Endometrium (tissue), 2 donors: ENCODE measurements around the gene SPDYE16.
"Not testable (repeated sequence)": the region's sequence is repeated elsewhere in the genome, so short reads cannot be mapped to it uniquely, and the experiment has no call there.

ENCODE experiments used
- FAIRE-seq: peaks from 2 replicates; lab custom pipeline; 2012; peaks lifted over from hg19 to GRCh38; lab: Jason Lieb, UNC
- donor health status: control.
- donor health status: control.

SPDYE16 gene

DNA sequence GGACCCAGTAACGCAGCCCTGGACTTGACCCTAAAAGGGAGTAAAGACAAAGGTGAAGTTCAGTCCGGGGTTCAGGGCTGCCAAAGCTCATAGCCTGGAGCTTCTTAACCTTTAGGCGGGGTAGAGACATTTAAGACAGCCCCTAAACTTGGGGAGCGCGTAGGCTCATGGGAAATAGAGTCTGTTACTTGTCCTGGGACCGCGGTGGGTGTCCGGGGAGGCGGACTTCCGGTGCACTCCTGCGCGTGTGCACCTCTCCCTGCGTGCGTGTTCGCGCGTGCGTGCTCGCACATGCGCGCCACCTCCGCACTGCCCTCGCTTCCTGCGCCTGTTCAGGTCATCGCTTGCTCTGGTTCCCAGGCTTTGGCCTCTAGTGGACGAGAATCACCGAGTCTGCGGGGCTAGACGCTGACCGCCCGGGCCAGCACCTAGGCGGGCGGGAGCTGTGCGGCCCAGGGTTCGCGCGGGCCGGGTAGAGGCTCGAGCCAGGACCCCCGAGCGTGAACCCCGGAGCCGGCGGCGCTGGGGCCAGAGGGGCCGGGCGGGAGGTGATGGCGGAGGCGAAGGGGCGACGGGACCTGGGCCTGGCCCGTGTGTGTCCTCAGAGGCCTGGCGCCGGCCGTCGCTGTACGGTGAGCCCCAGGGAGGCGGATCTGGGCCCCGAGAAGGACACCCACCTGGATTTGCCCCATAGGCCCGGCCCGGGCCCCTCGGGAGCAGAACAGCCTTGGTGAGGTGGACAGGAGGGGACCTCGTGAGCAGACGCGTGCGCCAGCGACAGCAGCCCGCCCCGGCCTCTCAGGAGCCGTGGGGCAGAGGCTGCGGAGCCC lies 6.1 kb upstream of the SPDYE16 start:
- FAIRE-seq: not testable (repeated sequence)

DNA sequence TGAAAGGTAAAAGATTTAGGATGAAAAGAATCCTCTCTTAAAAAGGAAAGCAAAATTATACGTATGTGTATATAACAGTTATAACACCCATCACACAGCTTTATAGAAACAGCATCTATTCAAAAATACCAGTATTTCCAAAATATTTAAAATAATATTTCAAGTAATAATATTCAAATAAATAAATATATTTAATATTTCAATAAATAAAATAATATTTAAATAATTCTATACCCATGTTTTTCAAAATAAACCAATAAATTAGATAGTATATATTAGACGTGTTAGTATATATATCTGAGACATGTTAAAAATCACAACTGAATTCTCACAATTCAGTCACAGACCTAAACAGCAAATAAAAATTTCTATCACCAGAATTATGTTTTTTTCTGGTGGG lies 11.5 kb downstream of the SPDYE16 start:
- not testable (repeated sequence) for FAIRE-seq

DNA sequence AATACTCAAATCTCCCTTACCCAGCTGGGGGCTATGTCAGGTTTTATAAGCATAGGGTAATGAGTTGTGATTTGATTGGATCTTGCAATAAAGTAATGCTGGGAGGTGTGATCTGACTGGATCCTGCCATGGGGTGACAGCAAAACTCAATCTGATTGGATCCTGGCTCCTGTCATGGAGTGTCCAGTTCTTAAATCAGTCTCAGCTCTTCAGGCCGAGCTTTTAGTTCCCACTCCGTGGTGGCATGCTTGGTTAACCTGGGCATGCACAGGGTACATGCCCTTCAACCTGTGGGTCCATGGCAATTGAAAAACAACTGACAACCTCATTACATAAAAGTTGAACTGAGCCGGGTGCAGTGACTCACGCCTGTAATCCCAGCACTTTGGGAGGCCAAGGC lies 16.9 kb downstream of the SPDYE16 start:
- FAIRE-seq: not testable (repeated sequence)

DNA sequence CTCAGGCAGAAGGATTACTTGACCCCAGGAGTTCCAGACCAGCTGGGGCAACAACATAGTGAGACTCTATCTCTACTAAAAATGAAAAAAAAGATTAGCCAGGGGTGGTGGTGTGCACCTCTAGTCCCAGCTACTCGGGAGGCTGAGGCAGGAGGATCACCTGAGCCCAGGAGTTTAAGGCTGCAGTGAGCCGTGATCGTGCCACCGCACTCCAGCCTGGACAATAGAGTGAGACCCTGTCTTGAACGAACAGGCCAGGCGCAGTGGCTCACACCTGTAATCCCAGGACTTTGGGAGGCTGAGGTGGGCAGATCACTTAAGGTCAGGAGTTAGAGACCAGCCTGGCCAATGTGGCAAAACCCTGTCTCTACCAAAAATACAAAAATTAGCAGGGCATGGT lies 26.2 kb downstream of the SPDYE16 start:
- FAIRE-seq: not testable (repeated sequence)

DNA sequence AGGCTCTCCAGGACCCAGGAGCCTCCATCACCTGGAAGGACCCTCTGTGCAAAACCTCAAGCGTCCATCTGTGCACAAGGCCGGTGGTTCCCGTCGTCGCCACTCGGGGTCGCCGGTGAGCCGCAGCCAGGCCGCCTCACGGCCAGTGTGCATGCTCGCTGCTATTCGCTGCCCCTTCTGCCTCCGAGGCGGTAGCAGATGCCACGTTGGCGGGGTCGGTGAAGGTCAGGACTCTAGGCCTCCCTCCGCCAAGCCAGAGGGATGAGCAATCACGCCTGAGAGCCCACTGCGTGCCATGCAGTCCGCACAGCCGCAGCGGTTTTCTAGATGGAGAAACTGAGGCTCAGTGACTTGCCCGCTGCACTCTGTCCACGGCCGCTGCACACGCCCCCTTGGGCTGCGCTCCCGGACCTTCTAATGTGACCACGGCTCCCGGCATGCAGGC lies 27.1 kb downstream of the SPDYE16 start:
- no peak for FAIRE-seq

DNA sequence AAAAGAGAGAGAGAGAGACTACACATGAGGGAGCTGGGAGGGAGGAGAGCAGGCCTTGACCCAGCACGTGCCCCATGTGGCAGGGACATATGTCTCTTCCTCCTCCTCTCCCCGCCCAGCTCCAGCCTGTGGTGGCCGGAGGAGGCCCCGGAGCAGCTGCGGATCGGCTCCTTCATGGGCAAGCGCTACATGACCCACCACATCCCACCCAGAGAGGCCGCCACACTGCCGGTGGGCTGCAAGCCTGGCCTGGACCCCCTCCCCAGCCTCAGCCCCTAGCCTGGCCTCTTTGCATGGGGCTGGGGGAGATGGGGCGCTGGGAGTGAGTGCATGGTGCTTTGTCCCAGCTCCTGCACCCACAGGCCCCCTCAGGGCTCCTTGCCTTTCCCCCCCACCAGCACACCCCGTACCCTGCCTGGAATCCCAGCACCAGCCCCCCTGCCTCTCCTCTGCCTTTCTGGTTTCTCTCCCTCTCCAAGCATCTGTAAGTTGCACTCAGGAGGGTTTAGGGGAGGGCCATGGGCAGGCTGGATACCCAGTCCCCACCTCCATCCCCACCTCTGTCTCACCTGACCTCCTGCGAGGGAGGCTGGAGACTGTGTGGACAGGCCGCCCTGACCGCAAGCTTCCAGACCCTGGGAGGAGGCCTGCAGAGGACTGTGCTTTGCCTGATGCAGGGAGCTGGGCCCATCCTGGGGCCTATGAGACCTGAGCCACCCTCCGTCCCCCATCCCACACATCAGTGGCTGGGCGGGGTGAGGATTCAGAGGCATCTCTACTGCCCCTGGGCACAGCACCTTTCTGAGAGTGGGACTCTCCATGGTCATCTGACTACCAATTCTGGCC lies 27.9 kb downstream of the SPDYE16 start:
- FAIRE-seq: no peak

DNA sequence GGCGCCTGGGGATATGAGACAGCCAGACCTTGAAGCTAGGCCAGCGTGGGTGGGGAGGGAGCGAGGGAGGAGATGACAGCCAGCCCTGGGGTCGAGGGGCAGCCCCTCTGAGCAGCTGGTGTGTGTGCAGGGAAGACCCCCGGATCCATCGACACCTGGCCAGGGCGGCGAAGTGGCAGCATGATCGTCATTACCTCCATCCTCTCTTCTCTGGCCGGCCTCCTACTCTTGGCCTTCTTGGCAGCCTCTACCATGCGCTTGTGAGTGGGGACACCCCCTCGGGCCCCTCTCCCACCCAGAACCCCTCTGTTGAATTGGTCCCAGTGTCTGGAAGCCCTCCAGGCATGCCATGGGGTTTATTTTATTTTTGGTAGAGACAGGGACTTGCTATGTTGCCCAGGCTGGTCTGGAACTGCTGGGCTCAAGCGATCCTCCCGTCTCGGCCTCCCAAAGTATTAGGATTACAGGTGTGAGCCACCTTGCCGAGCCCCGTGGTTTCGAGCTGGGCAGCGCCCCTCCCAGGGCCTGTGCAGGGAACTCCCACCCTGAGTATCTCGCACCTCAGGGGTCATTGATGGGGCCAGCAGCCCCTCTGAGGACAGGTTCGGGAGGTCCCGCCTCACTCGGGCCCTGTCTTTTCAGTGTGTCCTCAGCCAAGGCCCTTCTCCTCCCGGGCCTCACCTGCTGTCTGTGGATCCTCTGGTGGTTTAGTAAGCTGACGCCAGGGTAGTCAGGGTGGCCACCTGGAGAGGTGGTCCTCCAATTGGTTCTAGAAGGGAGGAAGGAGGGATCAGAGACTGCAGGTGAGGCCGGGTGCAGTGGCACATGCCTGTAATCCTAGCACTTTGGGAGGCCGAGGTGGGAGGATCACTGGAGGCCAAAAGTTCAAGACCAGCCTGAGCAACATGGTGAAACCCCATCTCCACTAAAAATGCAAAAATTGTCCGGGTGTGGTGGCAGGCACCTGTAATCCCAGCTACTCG lies 29.0 kb downstream of the SPDYE16 start:
- no peak for FAIRE-seq

DNA sequence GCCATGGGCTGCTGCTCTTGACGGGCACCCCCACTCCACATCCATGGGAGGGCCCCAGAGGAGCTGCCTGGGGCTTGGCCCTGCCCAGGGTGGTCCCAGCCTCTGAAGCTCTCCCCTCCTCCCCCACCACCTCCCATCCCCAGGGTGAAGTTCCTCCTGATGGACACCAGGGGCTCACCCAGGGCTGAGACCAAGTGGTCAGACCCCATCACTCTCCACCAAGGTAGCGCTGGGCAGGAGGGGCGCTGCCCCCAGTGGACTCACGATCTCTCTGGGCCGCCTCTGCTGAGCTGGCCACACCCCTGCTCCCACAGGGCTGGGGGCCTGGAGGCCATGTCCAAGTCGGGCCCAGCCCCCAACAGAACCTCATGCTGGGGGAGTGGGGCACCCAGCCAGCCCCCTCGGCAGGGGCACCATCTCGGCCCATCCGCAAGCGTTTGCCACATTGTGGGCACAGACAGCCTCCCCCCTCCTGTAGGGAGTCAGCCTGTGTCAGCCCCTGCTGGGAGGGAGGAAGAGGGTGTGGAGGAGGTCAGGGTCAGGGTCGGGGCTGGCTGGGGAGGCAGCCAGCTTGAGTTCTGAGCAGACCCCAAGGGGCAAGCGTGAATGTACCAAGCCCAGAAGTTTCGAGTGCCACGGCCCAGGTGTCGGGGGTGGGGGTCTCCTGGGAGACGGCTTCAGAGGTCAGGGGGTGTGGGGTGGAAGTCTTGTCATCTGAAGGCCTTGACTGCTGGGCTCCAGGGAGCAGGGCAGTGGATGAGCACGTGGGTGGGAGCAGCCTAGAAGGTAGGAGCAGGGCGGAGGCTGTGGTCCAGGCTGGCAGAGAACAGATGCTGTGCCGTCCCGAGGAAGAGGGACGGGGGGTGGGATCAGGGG lies 29.9 kb downstream of the SPDYE16 start:
- no peak for FAIRE-seq

DNA sequence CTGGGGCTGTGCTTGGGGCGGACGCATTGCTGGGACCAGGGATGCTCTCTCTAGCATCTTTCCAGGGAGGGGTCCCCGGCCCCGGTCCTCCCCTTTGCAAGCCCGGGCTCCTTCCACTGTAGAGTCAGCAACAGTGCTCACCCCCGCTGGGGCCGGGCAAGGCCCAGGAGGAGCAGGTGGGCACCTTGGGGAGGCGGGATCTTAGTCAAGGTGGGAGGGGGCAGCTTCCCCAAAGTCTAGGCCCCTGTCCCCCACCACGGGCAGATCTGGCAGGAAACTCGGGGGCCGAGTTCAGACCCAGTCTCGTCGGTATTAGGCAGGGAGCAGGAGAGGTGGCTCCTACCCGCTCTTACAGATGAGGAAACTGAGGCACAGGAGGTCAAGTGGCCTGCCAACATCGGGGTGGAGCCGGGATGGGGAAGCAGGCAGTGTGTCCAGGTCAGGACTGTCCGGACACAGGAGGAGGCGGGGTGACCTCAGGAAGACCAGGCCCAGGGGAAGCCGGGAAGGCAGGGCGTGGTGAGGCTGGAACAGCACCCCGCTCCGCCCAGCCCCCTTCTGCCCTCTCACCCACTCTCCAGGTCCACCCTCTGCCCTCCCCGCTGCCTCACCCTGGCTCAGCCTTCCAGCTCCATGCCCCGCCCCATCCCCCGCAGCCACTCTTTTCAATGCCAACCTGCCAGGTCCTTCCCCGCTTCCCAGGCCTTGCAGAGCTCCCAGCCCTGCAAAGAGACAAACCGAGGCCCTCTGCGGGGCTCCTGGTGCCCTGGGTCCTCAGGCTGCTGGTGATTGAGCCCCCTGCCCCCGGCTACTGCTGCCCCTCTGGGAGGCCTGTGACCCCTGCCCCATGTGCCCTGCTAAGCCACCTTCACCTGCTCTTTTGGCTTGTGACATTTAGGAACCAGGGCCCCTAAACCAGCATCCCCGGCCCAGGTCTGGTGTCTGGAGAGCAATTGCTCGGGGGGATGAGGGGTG lies 30.9 kb downstream of the SPDYE16 start:
- not testable (repeated sequence) for FAIRE-seq

DNA sequence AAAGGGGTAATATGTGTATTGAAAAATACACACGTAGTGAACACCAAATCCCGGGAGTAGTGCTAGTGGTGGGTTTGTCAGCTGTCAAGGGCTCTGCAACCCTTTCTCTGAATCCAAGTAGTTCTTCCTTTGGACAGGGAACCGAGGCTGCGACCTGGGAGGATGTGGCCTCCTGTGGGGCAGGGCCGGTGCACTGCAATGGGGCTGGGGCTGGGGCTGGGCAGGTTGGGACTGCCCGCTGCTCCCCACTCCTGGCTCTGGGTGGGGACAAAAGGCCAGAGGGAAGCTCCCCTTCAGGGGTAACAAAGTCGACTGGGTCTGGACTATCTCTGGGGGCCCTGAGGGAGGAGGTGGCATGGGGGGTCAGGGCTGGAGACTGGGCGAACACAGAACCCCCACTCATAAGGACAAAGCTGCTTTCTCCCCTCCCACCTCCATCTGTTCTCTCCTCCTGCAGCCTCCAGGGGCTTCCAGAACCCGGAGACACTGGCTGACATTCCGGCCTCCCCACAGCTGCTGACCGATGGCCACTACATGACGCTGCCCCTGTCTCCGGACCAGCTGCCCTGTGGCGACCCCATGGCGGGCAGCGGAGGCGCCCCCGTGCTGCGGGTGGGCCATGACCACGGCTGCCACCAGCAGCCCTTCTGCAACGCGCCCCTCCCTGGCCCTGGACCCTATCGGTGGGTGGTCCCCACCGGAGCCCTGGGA lies 31.7 kb downstream of the SPDYE16 start:
- not testable (repeated sequence) for FAIRE-seq

DNA sequence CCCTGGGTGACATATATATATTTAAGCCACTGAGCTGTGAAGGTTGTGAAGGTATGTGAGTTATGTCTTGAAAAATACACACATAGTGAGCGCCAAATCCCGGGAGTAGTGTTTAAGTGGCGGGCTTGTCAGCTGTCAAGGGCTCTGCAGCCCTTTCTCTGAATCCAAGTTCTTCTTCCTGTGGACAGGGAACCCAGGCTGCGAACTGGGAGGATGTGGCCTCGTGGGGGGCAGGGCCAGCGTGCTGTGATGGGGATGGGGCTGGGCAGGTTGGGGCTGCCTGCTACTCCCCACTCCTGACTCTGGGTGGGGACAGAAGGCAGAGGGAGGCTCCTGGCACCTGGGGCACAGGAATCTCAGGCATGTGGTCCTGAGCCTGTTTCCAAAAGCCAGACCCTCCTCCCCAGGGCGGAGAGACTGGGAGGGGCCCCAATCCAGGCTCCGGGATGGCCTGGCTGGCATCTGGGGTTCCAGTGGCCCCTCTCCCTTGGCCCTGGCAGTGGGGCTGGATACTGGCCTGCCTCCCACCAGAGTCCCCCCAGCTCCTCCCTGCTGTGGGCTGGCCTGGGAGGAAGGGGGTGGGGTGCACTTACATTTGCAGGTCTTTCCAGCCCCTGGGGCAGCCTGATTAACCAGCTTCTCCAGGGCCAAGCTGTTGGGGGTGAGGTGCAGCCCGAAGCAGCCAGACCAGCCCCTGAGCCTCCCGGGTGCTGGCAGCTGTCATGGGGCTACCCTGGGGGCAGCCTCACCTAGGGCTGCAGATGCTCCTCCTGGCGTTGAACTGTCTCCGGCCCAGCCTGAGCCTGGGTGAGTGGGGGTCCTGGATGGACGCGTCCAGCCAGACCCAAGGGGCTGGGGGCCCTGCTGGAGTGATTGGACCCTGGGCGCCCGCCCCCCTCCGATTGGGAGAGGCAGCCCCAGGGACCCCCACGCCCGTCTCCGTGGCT lies 32.9 kb downstream of the SPDYE16 start, which contains the start of gene UPK3B:
UPK3B (plus strand) TSS at position 622 of the 947 bp plus-strand sequence; CDS start at position 723, 101 bp downstream.
- no peak for FAIRE-seq

DNA sequence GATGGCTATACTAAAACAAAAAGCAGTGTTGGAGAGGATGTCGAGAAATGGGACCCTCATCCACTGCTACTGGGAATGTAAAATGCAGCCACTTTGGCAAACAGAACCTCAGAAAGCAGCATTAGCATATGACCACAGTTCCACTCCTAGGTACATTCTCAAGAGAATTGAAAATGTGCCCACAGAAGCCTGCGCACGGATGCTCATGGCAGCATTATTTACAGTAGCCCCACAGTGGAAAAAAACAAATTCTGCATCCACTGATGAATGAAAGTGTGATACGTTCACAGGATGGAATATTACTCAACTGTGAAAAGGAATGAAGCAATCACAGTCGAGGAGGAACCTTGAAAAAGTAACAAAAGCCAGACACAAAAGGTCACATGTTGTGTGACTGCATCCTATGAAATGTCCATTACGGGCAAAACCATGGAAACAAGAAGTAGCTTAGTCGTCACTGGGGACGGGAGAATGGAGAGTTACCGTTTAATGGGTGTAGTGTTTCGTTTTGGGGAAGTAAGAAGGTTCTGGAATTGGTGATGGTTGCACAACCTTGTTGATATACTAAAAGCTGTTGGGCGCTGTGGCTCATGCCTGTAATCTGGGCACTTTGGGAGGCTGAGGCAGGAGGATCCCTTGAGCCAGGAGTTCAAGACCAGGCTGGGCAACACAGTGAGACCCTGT lies 35.2 kb downstream of the SPDYE16 start:
- FAIRE-seq: no peak

DNA sequence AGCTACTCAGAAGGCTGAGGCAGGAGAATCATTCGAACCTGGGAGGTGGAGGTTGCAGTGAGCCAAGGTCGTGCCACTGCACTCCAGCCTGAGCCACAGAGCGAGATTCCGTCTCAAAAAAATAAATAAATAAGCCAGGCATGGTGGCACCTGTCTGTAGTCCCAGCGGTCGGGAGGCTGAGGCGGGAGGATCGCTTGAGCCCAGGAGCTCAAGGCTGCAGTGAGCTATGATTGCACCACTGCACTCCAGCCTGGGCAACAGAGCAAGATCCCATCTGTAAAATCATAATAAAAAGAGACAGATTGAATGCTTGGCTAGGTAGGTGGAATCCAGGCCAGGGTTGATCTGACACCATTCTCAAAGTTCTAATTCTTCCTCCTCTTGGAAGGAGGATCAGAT lies 36.5 kb downstream of the SPDYE16 start:
- not testable (repeated sequence) for FAIRE-seq

DNA sequence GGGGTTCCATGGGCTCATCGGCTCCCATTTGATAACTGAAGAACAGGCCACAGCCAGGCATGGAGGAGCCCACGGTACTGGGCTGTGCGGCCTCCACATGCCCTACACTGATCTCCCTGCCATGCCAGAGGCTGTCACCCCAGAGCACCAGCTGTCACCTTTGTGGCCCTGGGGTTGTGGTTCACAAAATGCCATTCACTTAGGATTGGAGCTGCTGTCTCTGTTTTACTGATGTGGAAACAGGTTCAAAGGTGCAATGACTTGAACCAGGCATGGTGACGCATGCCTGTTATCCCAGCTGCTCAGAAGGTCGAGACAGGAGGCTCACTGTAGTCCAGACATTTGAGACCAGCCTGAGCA lies 37.0 kb downstream of the SPDYE16 start:
- no peak for FAIRE-seq

DNA sequence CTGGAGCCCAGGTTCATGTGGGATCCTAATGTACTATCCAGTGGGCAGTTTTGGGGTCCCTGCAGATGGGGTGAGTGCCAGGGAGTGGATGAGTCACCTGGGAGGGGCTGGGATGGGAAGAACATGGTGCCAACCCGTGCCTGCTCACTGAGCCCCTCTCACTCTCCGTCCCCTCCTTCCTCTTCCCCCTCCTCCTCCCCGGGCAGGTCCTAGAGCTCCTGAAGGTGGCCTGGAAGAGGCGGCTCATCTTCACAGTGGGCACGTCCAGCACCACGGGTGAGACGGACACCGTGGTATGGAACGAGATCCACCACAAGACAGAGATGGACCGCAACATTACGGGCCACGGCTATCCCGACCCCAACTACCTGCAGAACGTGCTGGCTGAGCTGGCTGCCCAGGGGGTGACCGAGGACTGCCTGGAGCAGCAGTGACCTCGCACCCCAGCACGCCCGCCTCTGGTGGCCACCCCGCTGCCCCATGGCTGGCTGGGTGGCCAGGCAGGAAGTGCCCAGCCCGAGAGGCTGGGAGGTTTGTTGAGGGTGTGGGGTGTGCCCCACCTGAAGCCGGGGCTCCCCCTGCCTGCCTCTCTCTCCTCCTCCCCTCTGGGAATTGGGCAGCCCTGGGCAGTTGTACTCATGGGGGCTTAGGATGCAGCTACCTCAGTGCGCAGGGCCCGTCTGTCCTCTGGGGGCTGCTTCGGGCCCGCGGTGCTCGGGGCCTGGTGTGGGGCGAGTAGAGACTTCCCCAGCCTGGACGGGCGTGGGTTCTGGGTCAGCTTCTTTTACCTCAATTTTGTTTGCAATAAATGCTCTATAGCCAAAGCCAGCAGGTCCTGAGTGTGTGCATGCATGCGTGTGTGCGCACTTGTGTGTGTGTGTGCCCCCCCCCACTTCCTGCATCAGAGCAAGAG lies 37.7 kb downstream of the SPDYE16 start:
- FAIRE-seq: no peak
